BE2C (cell line): Measurements from ENCODE around the gene HEBP2.

Experiments
- DNase-seq: peaks from one replicate; pipeline ENCODE4 v3.0.0-alpha.2; 2020
- H3K27me3 ChIP-seq: fragments of 250-450 bp; sonication (Bioruptor Pico); 2 replicates; pipeline ENCODE4 v1.5.1; 2020; ENCODE audit warnings: mild to moderate bottlenecking
- H3K36me3 ChIP-seq: fragments of 250-450 bp; sonication (Bioruptor Pico); 2 replicates; pipeline ENCODE4 v1.5.1; 2020; ENCODE audit warnings: mild to moderate bottlenecking
- H3K4me1 ChIP-seq: fragments of 250-450 bp; sonication (Bioruptor Pico); 2 replicates; pipeline ENCODE4 v1.5.1; 2020
- H3K4me3 ChIP-seq: 2 replicates; pipeline ENCODE4 v1.5.1; 2011; ENCODE audit warnings: low read depth, low read length
- H3K9me3 ChIP-seq: fragments of 250-450 bp; sonication (Bioruptor Pico); 2 replicates; pipeline ENCODE4 v1.5.1; 2020
- CTCF ChIP-seq: IDR thresholded peaks from 2 replicates; pipeline ENCODE4 v1.5.1; 2012; ENCODE audit warnings: mild to moderate bottlenecking, low read depth, low read length

Gene HEBP2

GRCh38 chr6:138464085-138464484 is 60.1 kb downstream of the HEBP2 start:
- no peaks in the 10 kb centered on the region for H3K36me3 ChIP-seq
- no peak for TF ChIP-seq CTCF
- no peak overlapping the region for H3K4me3 ChIP-seq

GRCh38 chr6:138465007-138465645 is 61.1 kb downstream of the HEBP2 start:
- DNase-seq: no peak
- H3K9me3 ChIP-seq: no peaks in the 10 kb centered on the region
- no peaks in the 10 kb centered on the region for H3K36me3 ChIP-seq
- TF ChIP-seq CTCF: no peak
- no peak overlapping the region for H3K4me3 ChIP-seq
- no peaks in the 10 kb centered on the region for H3K27me3 ChIP-seq
- no peaks in the 10 kb centered on the region for H3K4me1 ChIP-seq

More at GRCh38 chr6:138464085-138464484, 60.1 kb downstream of the HEBP2 start:
- Histone ChIP-seq H3K27me3 (no peaks in the 10 kb centered on the region), H3K4me1 (no peaks in the 10 kb centered on the region), H3K9me3 (no peaks in the 10 kb centered on the region)
- no peak for DNase-seq

GRCh38 chr6:138467901-138468300 is 63.9 kb downstream of the HEBP2 start:
- no peak for TF ChIP-seq CTCF
- H3K4me3 ChIP-seq: no peak overlapping the region

GRCh38 chr6:138468320-138469015 is 64.4 kb downstream of the HEBP2 start:
- Histone ChIP-seq H3K9me3 (no peaks in the 10 kb centered on the region), H3K36me3 (no peaks in the 10 kb centered on the region), H3K4me1 (no peaks in the 10 kb centered on the region), H3K4me3 (no peak overlapping the region), H3K27me3 (no peaks in the 10 kb centered on the region)
- DNase-seq: no peak
- TF ChIP-seq CTCF: no peak

More at GRCh38 chr6:138467901-138468300, 63.9 kb downstream of the HEBP2 start:
- H3K4me1 ChIP-seq: no peaks in the 10 kb centered on the region
- no peak for DNase-seq
- H3K36me3 ChIP-seq: no peaks in the 10 kb centered on the region
- no peaks in the 10 kb centered on the region for H3K27me3 ChIP-seq
- no peaks in the 10 kb centered on the region for H3K9me3 ChIP-seq
